Skeletal muscle satellite cell (primary cell): ENCODE measurements around the gene ATP2B1.
"Not testable (repeated sequence)": the region's sequence is repeated elsewhere in the genome, so short reads cannot be mapped to it uniquely, and the experiment has no call there.

Experiments used
- H3K27me3 ChIP-seq: 2 replicates; pipeline ENCODE4 v1.7.0; 2013; ENCODE audit warnings: low read length; ENCODE audit not compliant: control insufficient read depth, insufficient read depth
- H3K36me3 ChIP-seq: 2 replicates; pipeline ENCODE4 v1.7.0; 2013; ENCODE audit warnings: mild to moderate bottlenecking, control low read depth, low read length; ENCODE audit not compliant: insufficient read depth
- H3K4me1 ChIP-seq: 2 replicates; pipeline ENCODE4 v1.7.0; 2013; ENCODE audit warnings: low read length; ENCODE audit not compliant: control insufficient read depth, insufficient read depth
- H3K4me2 ChIP-seq: 2 replicates; pipeline ENCODE4 v1.7.0; 2013; ENCODE audit warnings: mild to moderate bottlenecking, low read length
- H3K4me3 ChIP-seq: 2 replicates; pipeline ENCODE4 v1.7.0; 2013; ENCODE audit warnings: low read length
- H3K9ac ChIP-seq: 2 replicates; pipeline ENCODE4 v1.7.0; 2013; ENCODE audit warnings: mild to moderate bottlenecking, low read depth, low read length, moderate library complexity
- H3K9me3 ChIP-seq: replicated peaks from 2 replicates; pipeline ENCODE4 v1.7.0; 2013; ENCODE audit warnings: mild to moderate bottlenecking, control low read depth, low read length

The ATP2B1 gene

GRCh38 chr12:89698607-89699006 lies 10.0 kb downstream of the ATP2B1 start:
- Histone ChIP-seq H3K9me3 (no peaks in the 10 kb centered on the region), H3K4me1 (peaks cover 77% of the 10 kb centered on the region), H3K36me3 (peaks cover 19% of the 10 kb centered on the region), H3K27me3 (no peaks in the 10 kb centered on the region), H3K9ac (peak overlapping the region; percentile 1), H3K4me3 (peak overlapping the region; percentile 23), H3K4me2 (peak overlapping the region; percentile 81)

DNA sequence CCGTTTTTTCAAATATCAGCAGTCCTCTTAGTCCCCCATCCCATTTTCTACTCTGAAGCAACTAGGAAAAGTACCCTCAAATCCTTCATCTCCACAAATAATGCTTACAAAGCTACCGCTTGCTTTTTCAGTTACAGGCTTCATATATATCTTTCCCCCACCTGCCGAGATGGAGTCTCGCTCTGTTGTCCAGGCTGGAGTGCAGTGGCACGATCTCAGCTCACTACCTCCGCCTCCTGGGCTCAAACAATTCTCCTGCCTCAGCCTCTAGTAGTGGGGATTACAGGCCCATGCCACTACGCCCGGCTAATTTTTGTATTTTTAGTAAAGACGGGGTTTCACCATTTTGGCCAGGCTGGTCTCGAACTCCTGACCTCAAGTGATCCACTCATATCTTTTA lies 10.9 kb downstream of the ATP2B1 start:
- not testable (repeated sequence) for H3K4me3 ChIP-seq, H3K27me3 ChIP-seq, H3K9me3 ChIP-seq, H3K9ac ChIP-seq
- H3K4me1 ChIP-seq: peaks cover 81% of the 10 kb centered on the region
- H3K4me2 ChIP-seq: peak overlapping the region; percentile 81
- H3K36me3 ChIP-seq: peaks cover 18% of the 10 kb centered on the region

GRCh38 chr12:89697296-89697695 lies 11.3 kb downstream of the ATP2B1 start:
- Histone ChIP-seq H3K9ac (no peak overlapping the region), H3K36me3 (peaks cover 20% of the 10 kb centered on the region), H3K4me3 (no peak overlapping the region), H3K4me1 (peaks cover 81% of the 10 kb centered on the region), H3K4me2 (peak overlapping the region; percentile 58), H3K9me3 (no peaks in the 10 kb centered on the region), H3K27me3 (no peaks in the 10 kb centered on the region)

GRCh38 chr12:89695830-89696229 lies 12.8 kb downstream of the ATP2B1 start:
- H3K4me2 ChIP-seq: peak overlapping the region; percentile 58
- H3K4me1 ChIP-seq: peaks cover 82% of the 10 kb centered on the region
- no peaks in the 10 kb centered on the region for H3K9me3 ChIP-seq
- H3K9ac ChIP-seq: peak overlapping the region; percentile 20
- H3K4me3 ChIP-seq: peak overlapping the region; percentile 37
- H3K27me3 ChIP-seq: no peaks in the 10 kb centered on the region
- H3K36me3 ChIP-seq: peaks cover 13% of the 10 kb centered on the region

GRCh38 chr12:89695100-89695499 lies 13.5 kb downstream of the ATP2B1 start:
- Histone ChIP-seq H3K4me1 (peaks cover 82% of the 10 kb centered on the region), H3K4me3 (no peak overlapping the region), H3K27me3 (no peaks in the 10 kb centered on the region), H3K9me3 (no peaks in the 10 kb centered on the region), H3K36me3 (peaks cover 13% of the 10 kb centered on the region), H3K4me2 (peak overlapping the region; percentile 58), H3K9ac (peak overlapping the region; percentile 16)

- H3K27me3 ChIP-seq: no peaks in the 10 kb centered on the region
- peaks cover 13% of the 10 kb centered on the region for H3K36me3 ChIP-seq
- no peaks in the 10 kb centered on the region for H3K9me3 ChIP-seq
- H3K4me2 ChIP-seq: peak overlapping the region; percentile 58
- H3K9ac ChIP-seq: peak overlapping the region; percentile 16
- peaks cover 82% of the 10 kb centered on the region for H3K4me1 ChIP-seq
- peak overlapping the region; percentile 30 for H3K4me3 ChIP-seq
Observed at GRCh38 chr12:89694542-89694941, 14.1 kb downstream of the ATP2B1 start.

DNA sequence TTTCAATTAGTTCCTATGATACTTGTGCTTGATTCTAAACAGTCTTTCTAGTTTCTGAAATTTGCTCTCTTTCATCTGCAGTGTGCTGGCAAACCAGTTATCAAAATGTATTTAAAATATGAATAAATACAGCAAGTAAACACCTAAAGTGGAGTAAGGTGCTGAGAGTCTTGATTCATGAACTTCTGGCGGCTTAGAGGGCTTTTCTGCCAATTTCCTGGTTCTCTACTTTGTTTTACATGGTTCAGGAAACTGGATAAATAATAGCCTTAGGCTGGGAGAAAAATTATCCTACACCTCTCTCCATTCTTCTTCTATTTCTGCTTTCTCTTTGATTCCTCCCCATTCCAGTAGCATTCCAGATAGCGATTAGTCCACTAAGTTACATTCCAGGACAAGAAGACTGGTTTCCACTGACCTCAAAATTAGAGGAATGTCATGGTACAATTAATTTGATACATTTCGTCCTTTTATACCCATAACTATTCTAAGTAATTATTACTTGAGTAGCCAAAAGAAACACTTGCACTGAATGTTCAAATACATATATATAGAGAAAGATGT lies 14.9 kb downstream of the ATP2B1 start:
- Histone ChIP-seq H3K9me3 (no peaks in the 10 kb centered on the region), H3K4me2 (peak overlapping the region; percentile 58), H3K36me3 (peaks cover 12% of the 10 kb centered on the region), H3K27me3 (no peaks in the 10 kb centered on the region), H3K9ac (peak overlapping the region; percentile 8), H3K4me1 (peaks cover 82% of the 10 kb centered on the region), H3K4me3 (peak overlapping the region; percentile 38)

DNA sequence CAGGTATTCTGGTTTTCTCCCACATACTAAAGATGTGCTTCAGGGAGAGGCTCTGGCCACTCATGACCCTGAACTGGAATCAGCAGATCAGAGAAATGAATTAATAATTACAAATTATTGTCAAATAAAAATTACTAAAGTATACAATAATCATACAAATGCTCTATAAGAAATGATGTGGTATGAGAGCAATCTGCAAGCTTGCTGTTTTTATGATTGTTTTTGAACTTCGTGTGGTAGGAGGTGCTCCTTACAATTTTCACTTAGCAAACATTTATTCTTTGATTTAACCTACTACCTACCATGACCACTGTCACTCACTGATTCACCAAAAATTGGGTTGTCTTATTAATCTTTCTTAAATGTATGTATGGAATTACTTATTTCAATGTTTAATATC lies 16.2 kb downstream of the ATP2B1 start:
- Histone ChIP-seq H3K27me3 (no peaks in the 10 kb centered on the region), H3K4me1 (peaks cover 91% of the 10 kb centered on the region), H3K9me3 (no peaks in the 10 kb centered on the region), H3K4me2 (peak overlapping the region; percentile 58), H3K4me3 (no peak overlapping the region), H3K36me3 (peaks cover 17% of the 10 kb centered on the region), H3K9ac (no peak overlapping the region)

DNA sequence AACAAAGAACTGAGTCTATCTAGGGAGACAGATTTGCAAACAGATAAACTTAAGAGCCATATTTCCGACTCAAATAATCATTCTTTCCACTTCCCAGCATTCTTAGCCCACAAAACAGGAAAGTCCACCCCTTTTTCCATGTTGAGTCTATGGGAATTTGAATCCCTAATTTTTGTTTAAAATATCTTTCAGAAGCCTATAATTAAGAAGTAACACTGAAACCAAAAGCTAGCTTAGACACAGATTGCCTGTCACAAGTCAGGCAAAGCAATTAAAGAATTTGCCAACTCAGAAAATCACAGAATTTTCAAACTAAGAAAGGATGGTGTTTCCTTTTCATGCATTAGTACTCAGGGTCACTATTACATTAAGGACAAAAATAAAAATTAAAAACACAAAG lies 17.0 kb downstream of the ATP2B1 start:
- peak overlapping the region; percentile 58 for H3K4me2 ChIP-seq
- no peak overlapping the region for H3K9ac ChIP-seq
- H3K36me3 ChIP-seq: peaks cover 17% of the 10 kb centered on the region
- no peaks in the 10 kb centered on the region for H3K27me3 ChIP-seq
- H3K4me1 ChIP-seq: peaks cover 86% of the 10 kb centered on the region
- H3K4me3 ChIP-seq: peak overlapping the region; percentile 21
- no peaks in the 10 kb centered on the region for H3K9me3 ChIP-seq

DNA sequence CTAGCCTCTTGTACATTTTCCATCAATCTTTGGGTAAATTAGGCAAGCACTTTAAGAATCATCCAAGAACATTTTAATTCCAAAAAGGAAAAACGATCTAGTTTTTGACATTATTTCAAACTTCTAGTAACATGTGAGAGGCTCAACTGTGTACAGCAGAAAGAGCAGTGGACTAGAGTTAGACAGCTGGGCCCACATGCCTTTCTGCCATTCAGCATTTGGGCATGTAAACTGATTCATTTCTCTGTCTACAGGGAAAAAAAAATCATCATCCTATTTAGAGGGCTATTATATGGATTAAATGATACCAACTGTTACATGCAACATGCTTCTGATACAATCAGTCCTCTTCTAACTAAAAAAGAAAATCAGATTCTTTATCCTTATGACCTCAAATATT lies 17.7 kb downstream of the ATP2B1 start:
- Histone ChIP-seq H3K4me1 (peaks cover 80% of the 10 kb centered on the region), H3K9ac (peak overlapping the region; percentile 14), H3K36me3 (peaks cover 21% of the 10 kb centered on the region), H3K4me3 (no peak overlapping the region), H3K27me3 (no peaks in the 10 kb centered on the region), H3K9me3 (no peaks in the 10 kb centered on the region), H3K4me2 (peak overlapping the region; percentile 58)

DNA sequence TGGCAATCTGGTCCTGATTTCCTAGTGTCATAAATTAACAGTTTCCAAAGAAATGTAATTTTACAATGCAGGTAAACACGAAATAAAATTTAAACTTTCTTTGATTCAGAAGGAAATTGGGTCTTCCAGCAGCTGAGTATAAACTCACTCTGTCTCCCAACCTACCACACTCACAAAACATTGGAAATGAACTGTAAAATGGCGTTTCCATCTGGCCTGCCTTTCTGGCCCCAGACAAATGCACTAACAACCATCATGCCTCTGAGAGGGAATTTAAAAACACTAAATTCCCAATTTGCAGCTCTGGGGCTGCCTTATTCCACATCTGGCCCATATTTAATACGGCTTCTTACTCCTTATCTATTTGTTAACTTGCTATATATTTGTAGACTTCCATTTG lies 19.3 kb downstream of the ATP2B1 start:
- H3K9me3 ChIP-seq: no peaks in the 10 kb centered on the region

GRCh38 chr12:89686311-89686710 lies 22.3 kb downstream of the ATP2B1 start:
- Histone ChIP-seq H3K4me1 (peaks cover 34% of the 10 kb centered on the region), H3K9me3 (no peaks in the 10 kb centered on the region), H3K27me3 (no peaks in the 10 kb centered on the region), H3K4me3 (no peak overlapping the region), H3K36me3 (peaks cover 22% of the 10 kb centered on the region), H3K9ac (no peak overlapping the region), H3K4me2 (no peak overlapping the region)

More for the DNA sequence above, 19.3 kb downstream of the ATP2B1 start:
- H3K4me1 ChIP-seq: peaks cover 64% of the 10 kb centered on the region
- H3K4me3 ChIP-seq: no peak overlapping the region
- no peaks in the 10 kb centered on the region for H3K27me3 ChIP-seq
- peak overlapping the region; percentile 58 for H3K4me2 ChIP-seq
- peaks cover 28% of the 10 kb centered on the region for H3K36me3 ChIP-seq
- H3K9ac ChIP-seq: no peak overlapping the region
